PC-3 (cell line): ENCODE results near the gene PCYT2. TPM values are rescaled to one million over a fixed set of nuclear protein-coding genes. Genes with fewer than 3 reads are reported as not detected.

ENCODE experiments used
- ATAC-seq: fragments of 200-7000 bp; cut with Tn5 transposase; 2 replicates; pipeline ENCODE4 v1.9.1; 2020; ENCODE audit warnings: mild to moderate bottlenecking, moderate library complexity
- BruUV-seq: library from RNA; stranded (reverse); fragments of 400-500 nt; replicated peaks from 2 replicates; lab custom pipeline; 2021; lab: Mats Ljungman, UMichigan
- CTCF ChIA-PET: fragments of 300-600 bp; sonication (Branson Sonifier 250); formaldehyde crosslinking; loops from one replicate; lab custom pipeline; 2022; ENCODE audit warnings: antibody characterized with exemption; lab: Charles Lee
- POLR2A ChIA-PET: fragments of 300-600 bp; sonication (Branson Sonifier 250); formaldehyde crosslinking; loops from one replicate; lab custom pipeline; 2022; ENCODE audit warnings: antibody characterized with exemption; ENCODE audit not compliant: unreplicated experiment; lab: Charles Lee
- DNase-seq: peaks from one replicate; pipeline ENCODE4 v3.0.0-alpha.2; 2015
- H2AFZ ChIP-seq: fragments of 300-600 bp; sonication (generic); 2 replicates; pipeline ENCODE4 v1.6.0; 2016; ENCODE audit warnings: antibody characterized with exemption, low read length
- H3F3A ChIP-seq: fragments of 300-600 bp; sonication (generic); one replicate; pipeline ENCODE4 v1.6.0; 2017; ENCODE audit warnings: antibody characterized with exemption, low read length, control low read depth, mild to moderate bottlenecking; ENCODE audit not compliant: unreplicated experiment
- H3K27ac ChIP-seq: fragments of 300-600 bp; sonication (generic); 2 replicates; pipeline ENCODE4 v1.5.1; 2016; ENCODE audit warnings: mild to moderate bottlenecking, low read length
- H3K27me3 ChIP-seq: fragments of 300-600 bp; sonication (generic); 2 replicates; pipeline ENCODE4 v1.6.1; 2016; ENCODE audit warnings: low read length, mixed read lengths
- H3K36me3 ChIP-seq: fragments of 300-600 bp; sonication (generic); 2 replicates; pipeline ENCODE4 v1.6.1; 2016; ENCODE audit warnings: low read depth, mixed run types, low read length, mixed read lengths
- H3K4me1 ChIP-seq: fragments of 300-600 bp; sonication (generic); 2 replicates; pipeline ENCODE4 v1.5.1; 2016; ENCODE audit warnings: low read length; ENCODE audit not compliant: insufficient read depth
- H3K4me2 ChIP-seq: fragments of 300-600 bp; sonication (generic); 2 replicates; pipeline ENCODE4 v1.6.0; 2016; ENCODE audit warnings: low read length
- H3K4me3 ChIP-seq: fragments of 300-600 bp; sonication (generic); 2 replicates; pipeline ENCODE4 v1.5.1; 2016; ENCODE audit warnings: mild to moderate bottlenecking, low read length, mixed read lengths
- H3K79me2 ChIP-seq: fragments of 300-600 bp; sonication (generic); 2 replicates; pipeline ENCODE4 v1.6.1; 2017; ENCODE audit warnings: low read length, mixed read lengths
- H3K9ac ChIP-seq: fragments of 300-600 bp; sonication (generic); 2 replicates; pipeline ENCODE4 v1.6.0; 2016; ENCODE audit warnings: mild to moderate bottlenecking, low read length
- H3K9me2 ChIP-seq: fragments of 300-600 bp; sonication (generic); replicated peaks from 2 replicates; pipeline ENCODE4 v1.6.1; 2016; ENCODE audit warnings: mixed run types, low read length, mixed read lengths
- H3K9me3 ChIP-seq: fragments of 300-600 bp; sonication (generic); 2 replicates; pipeline ENCODE4 v1.6.1; 2016; ENCODE audit warnings: low read length, mixed read lengths
- H4K20me1 ChIP-seq: fragments of 300-600 bp; sonication (generic); 2 replicates; pipeline ENCODE4 v1.6.1; 2016; ENCODE audit warnings: low read length, mixed read lengths
- EZH2 ChIP-seq: fragments of 300-600 bp; sonication (generic); IDR thresholded peaks from one replicate; pipeline ENCODE4 v1.6.1; 2017; ENCODE audit warnings: antibody characterized with exemption, mild to moderate bottlenecking, low read length; ENCODE audit not compliant: unreplicated experiment
- EZH2phosphoT487 ChIP-seq: fragments of 300-600 bp; sonication (generic); IDR thresholded peaks from 2 replicates; pipeline ENCODE4 v1.6.1; 2018; ENCODE audit warnings: mild to moderate bottlenecking, antibody characterized with exemption, low read length, borderline replicate concordance
- intact Hi-C: fragments of 100-400 bp; cut with micrococcal nuclease; formaldehyde crosslinking; loops from 2 replicates; pipeline ENCODE4 v1.9.0; 2023
- total RNA-seq: library from RNA; depleted of rRNA; stranded (reverse); fragments of >200 nt; gene quantifications from 2 replicates; pipeline ENCODE4 v1.2.3, GENCODE V29; 2014
- TF ChIP-seq, protein P1 (sequence below): fragments of 300-600 bp; sonication (generic); conservative IDR thresholded peaks from 2 replicates; pipeline ENCODE4 v1.5.1; 2017; ENCODE audit warnings: antibody characterized with exemption, low read depth, mild to moderate bottlenecking, low read length

PCYT2 gene
- total RNA-seq, 1 experiment from 2014 or later, result 33.3 TPM

DNA sequence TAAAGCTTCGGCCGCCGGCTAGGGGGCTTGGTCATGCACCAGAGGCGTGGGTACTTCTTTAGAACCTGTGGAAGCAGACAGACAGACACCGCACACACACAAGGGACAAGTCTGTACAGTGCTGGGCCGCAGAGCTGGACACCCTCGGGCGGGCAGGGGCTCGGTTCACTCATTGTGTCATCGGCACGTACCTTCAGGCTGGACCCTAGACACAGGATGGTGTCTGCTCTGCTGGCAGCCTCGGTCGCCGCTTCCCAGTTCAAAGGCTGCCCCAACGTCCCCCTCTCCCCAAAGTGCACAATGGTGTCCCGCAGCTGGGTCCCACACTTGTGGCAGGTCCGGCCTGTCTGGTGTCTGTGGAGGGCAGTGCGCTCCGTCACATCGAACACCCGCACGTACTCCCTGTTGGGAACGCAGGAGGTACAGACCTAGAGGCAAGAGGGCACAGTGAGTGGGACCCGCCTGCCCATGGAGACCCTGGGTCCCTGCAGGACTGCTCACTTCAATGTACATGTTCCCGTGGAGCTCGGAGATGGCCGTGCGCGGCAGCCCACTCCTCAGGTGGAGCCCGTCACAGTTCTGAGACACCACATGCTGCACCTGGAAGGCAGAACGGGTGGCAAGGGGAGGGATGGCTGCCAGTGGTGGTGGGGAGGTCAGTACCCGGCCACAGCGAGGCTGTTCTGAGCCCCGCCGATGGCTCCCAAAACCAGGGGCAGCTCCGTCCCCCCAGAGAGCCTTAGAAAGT is 3.1 kb upstream of the PCYT2 start:
- intact Hi-C loops, result no loop called here
- Histone ChIP-seq H3K9ac (no peak overlapping the region), H3K79me2 (peaks cover 34% of the 10 kb centered on the region), H3K36me3 (peaks cover 26% of the 10 kb centered on the region; the same call in 1 of the 2 replicates), H4K20me1 (0 out of 2 replicates have a peak, but pooled peaks cover 18% of the 10 kb centered on the region), H3K27me3 (no peaks in the 10 kb centered on the region), H2AFZ (no peak overlapping the region), H3K9me2 (no peaks in the 10 kb centered on the region), H3K4me1 (peaks cover 56% of the 10 kb centered on the region), H3K4me3 (no peak overlapping the region), H3F3A (peaks cover 7% of the 10 kb centered on the region), H3K9me3 (no peaks in the 10 kb centered on the region), H3K4me2 (no peak overlapping the region), H3K27ac (no peak overlapping the region)
- POLR2A ChIA-PET, result no interaction called here
- BruUV-seq, result no TSS peak
- no peak for ATAC-seq
- TF ChIP-seq EZH2phosphoT487, result no peak
- TF ChIP-seq, protein P1, sequence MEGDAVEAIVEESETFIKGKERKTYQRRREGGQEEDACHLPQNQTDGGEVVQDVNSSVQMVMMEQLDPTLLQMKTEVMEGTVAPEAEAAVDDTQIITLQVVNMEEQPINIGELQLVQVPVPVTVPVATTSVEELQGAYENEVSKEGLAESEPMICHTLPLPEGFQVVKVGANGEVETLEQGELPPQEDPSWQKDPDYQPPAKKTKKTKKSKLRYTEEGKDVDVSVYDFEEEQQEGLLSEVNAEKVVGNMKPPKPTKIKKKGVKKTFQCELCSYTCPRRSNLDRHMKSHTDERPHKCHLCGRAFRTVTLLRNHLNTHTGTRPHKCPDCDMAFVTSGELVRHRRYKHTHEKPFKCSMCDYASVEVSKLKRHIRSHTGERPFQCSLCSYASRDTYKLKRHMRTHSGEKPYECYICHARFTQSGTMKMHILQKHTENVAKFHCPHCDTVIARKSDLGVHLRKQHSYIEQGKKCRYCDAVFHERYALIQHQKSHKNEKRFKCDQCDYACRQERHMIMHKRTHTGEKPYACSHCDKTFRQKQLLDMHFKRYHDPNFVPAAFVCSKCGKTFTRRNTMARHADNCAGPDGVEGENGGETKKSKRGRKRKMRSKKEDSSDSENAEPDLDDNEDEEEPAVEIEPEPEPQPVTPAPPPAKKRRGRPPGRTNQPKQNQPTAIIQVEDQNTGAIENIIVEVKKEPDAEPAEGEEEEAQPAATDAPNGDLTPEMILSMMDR, result no peak
- no peak for TF ChIP-seq EZH2
- no peak for DNase-seq
- CTCF ChIA-PET, result no interaction called here

DNA sequence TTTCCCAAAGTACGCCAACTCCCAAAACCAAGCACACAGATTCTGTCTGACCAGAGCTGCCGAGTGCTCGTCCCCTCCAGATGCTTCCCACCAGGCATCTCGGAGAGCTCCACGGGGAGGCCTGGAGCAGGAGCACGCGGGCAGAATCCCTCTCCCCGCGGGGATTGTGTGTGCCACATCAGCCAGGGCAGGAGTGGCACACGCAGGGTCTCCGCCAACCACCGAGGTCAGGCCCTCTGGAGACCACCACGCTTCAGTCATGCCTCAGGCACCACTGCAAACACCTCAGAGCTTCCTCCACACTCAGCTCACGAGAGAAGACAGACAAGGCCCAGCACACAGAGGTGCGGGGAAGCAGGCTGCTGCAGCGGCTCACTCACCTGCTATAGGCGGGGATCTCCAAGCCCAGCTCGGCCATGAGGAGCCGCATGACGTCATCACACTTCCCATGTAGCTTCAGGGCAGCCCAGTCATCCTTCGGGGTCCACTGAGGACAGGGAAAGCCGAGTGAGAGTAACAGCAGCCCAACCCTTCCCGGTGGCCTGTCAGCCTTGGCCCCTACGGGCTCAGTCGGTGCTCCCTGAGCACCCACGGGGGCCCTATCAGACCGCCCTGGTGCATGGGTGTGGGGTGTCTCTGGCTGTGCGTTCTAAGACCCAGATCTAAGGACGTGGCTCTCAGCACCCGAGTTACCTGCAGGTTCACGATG is 2.3 kb upstream of the PCYT2 start:
- intact Hi-C loops, result no loop called here
- Histone ChIP-seq H3K9me3 (no peaks in the 10 kb centered on the region), H2AFZ (no peak overlapping the region), H3K27ac (peak overlapping the region; percentile 52), H3K79me2 (peaks cover 34% of the 10 kb centered on the region), H3K27me3 (no peaks in the 10 kb centered on the region), H3K4me2 (no peak overlapping the region), H3K4me3 (no peak overlapping the region), H4K20me1 (0 out of 2 replicates have a peak, but pooled peaks cover 18% of the 10 kb centered on the region), H3K9ac (no peak overlapping the region), H3K4me1 (peaks cover 49% of the 10 kb centered on the region), H3K36me3 (peaks cover 26% of the 10 kb centered on the region; the same call in 1 of the 2 replicates), H3F3A (peaks cover 7% of the 10 kb centered on the region), H3K9me2 (no peaks in the 10 kb centered on the region)
- POLR2A ChIA-PET, result no interaction called here
- no peak for ATAC-seq
- CTCF ChIA-PET, result no interaction called here
- DNase-seq, result no peak
- no peak for TF ChIP-seq EZH2
- no TSS peak for BruUV-seq

DNA sequence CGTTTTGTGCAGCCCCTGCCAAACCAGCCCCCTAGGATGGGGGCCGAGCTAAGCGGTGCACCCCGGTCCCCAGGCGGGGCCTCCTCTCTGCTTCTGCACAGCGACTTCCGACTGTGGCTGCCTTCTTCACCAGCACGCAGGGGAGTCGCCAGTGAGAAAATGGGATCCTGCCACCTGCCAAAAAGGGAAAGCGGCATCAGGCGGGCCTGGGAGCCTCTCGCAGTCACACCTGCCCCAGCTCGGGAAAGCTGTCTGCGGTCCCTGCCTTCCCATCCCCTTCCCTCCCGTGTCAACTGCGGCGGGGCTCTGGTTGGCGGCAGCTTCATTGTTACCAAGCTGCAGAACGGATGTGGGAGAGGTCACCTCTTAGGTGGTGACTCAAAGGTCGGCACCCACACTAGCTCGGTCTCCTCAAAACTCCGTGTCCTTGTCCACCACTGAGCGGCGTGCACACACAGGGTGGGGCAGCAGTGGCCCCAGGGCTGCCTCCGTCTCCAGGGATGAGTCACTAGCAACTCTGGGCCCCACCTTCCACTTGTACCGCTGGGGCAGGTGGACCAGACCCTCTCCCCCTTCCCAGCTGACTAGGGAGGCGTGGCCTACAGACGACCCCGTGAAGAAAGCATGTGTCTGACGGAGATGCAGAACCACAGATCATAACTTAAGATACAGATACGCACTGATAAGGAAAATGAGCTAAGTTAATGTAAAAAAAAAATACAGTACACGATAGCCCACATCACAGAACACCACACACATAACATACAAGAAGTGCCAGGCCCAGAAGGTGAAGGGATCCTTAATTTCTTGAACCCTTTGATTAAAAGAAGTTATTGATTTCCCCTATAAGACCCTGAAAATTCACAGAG is 1.5 kb upstream of the PCYT2 start:
- H3K4me2 ChIP-seq, result peak overlapping the region; percentile 70
- ATAC-seq (peak; percentile 61), DNase-seq (peak; percentile 90)
- H3K27ac ChIP-seq, result peak overlapping the region; percentile 52
- BruUV-seq, result no TSS peak
- POLR2A ChIA-PET, result no interaction called here
- H3K9me2 ChIP-seq, result no peaks in the 10 kb centered on the region
- H3K9ac ChIP-seq, result no peak overlapping the region
- peaks cover 7% of the 10 kb centered on the region for H3F3A ChIP-seq
- peaks cover 45% of the 10 kb centered on the region for H3K4me1 ChIP-seq
- TF ChIP-seq, protein P1, result peak; percentile 37; the same call in 1 of the 2 replicates
- TF ChIP-seq EZH2phosphoT487, result no peak
- intact Hi-C loops, result no loop called here
- H2AFZ ChIP-seq, result no peak overlapping the region
- H3K27me3 ChIP-seq, result no peaks in the 10 kb centered on the region
- 0 out of 2 replicates have a peak, but pooled peaks cover 18% of the 10 kb centered on the region for H4K20me1 ChIP-seq
- H3K9me3 ChIP-seq, result no peaks in the 10 kb centered on the region
- H3K79me2 ChIP-seq, result peaks cover 29% of the 10 kb centered on the region
- no peak overlapping the region; the same call in 1 of the 2 replicates for H3K4me3 ChIP-seq
- CTCF ChIA-PET, result interaction anchor here (0.5 to 1.0 kb wide), 3 partner anchors 11 to 33 kb away, joined by 3 to 4 read pairs (median 3); no protein-coding TSS in a partner anchor
- H3K36me3 ChIP-seq, result peaks cover 26% of the 10 kb centered on the region; the same call in 1 of the 2 replicates
